Glutamatergic neuron (in vitro differentiated cells): ENCODE measurements around the gene POC5. TPM values are rescaled to one million over a fixed set of nuclear protein-coding genes. Genes with fewer than 3 reads are reported as not detected.
"Not testable (repeated sequence)": the region's sequence is repeated elsewhere in the genome, so short reads cannot be mapped to it uniquely, and the experiment has no call there.

Experiments used
- DNase-seq: peaks from one replicate; pipeline ENCODE4 v3.0.0; 2022
- H3K27ac Mint-ChIP-seq: one replicate; pipeline ENCODE4 v1.8.0; 2020; ENCODE audit warnings: mild to moderate bottlenecking, mixed read lengths, inconsistent platforms; ENCODE audit not compliant: unreplicated experiment
- H3K27me3 Mint-ChIP-seq: one replicate; pipeline ENCODE4 v1.8.0; 2020; ENCODE audit warnings: mild to moderate bottlenecking, moderate library complexity, mixed read lengths, inconsistent platforms; ENCODE audit not compliant: unreplicated experiment
- H3K36me3 Mint-ChIP-seq: one replicate; pipeline ENCODE4 v1.8.0; 2020; ENCODE audit warnings: mild to moderate bottlenecking, mixed read lengths, inconsistent platforms; ENCODE audit not compliant: unreplicated experiment
- H3K4me1 Mint-ChIP-seq: one replicate; pipeline ENCODE4 v1.8.0; 2020; ENCODE audit warnings: mild to moderate bottlenecking, low read depth, mixed read lengths, inconsistent platforms; ENCODE audit not compliant: unreplicated experiment
- H3K4me3 Mint-ChIP-seq: one replicate; pipeline ENCODE4 v1.8.0; 2020; ENCODE audit warnings: mild to moderate bottlenecking, mixed read lengths, inconsistent platforms; ENCODE audit not compliant: unreplicated experiment
- H3K9me3 Mint-ChIP-seq: one replicate; pipeline ENCODE4 v1.8.0; 2020; ENCODE audit warnings: mild to moderate bottlenecking, moderate library complexity, mixed read lengths, inconsistent platforms; ENCODE audit not compliant: unreplicated experiment
- total RNA-seq: library from RNA; stranded (reverse); fragmentation: NEBNext Ultra II Directional; extraction: Animal tissue kit (Norgen Biotek cat#: 25700); gene quantifications from one replicate; pipeline ENCODE4 v1.2.1, GENCODE V29; 2021; ENCODE audit not compliant: unreplicated experiment
- TF ChIP-seq, protein P1 (sequence below): fragments of 200-600 bp; sonication (generic); IDR thresholded peaks from one replicate; pipeline ENCODE4 v1.5.0; 2021; ENCODE audit not compliant: partially characterized antibody, unreplicated experiment

The POC5 gene
- total RNA-seq, 1 donor from 2014 or later, result 21.5 TPM

DNA sequence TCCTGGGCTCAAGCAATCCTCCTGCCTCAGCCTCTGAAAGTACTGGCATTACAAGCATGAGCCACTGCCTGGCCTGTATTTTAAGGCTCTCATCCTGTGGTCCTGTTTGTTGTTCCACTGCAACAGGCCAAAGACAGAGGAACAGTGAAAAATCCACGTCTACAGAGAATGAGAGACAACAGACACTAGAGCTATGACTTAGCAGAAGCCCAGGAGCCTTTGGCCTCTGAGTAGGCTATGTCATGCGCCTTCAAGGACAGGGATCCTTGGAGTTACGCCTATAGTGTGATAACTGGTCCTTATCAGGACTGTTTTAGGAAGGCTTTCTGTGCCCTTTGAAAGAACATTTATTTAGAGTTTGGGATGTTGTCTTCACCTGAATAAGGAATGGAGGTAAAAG is 10.5 kb downstream of the POC5 start:
- Mint-ChIP-seq H3K4me1 (no peaks in the 10 kb centered on the region), H3K27me3 (peaks cover 2% of the 10 kb centered on the region), H3K36me3 (peaks cover 5% of the 10 kb centered on the region), H3K27ac (no peak overlapping the region), H3K4me3 (no peak overlapping the region), H3K9me3 (no peaks in the 10 kb centered on the region)
- no peak for DNase-seq
- TF ChIP-seq, protein P1, sequence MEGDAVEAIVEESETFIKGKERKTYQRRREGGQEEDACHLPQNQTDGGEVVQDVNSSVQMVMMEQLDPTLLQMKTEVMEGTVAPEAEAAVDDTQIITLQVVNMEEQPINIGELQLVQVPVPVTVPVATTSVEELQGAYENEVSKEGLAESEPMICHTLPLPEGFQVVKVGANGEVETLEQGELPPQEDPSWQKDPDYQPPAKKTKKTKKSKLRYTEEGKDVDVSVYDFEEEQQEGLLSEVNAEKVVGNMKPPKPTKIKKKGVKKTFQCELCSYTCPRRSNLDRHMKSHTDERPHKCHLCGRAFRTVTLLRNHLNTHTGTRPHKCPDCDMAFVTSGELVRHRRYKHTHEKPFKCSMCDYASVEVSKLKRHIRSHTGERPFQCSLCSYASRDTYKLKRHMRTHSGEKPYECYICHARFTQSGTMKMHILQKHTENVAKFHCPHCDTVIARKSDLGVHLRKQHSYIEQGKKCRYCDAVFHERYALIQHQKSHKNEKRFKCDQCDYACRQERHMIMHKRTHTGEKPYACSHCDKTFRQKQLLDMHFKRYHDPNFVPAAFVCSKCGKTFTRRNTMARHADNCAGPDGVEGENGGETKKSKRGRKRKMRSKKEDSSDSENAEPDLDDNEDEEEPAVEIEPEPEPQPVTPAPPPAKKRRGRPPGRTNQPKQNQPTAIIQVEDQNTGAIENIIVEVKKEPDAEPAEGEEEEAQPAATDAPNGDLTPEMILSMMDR, result no peak

DNA sequence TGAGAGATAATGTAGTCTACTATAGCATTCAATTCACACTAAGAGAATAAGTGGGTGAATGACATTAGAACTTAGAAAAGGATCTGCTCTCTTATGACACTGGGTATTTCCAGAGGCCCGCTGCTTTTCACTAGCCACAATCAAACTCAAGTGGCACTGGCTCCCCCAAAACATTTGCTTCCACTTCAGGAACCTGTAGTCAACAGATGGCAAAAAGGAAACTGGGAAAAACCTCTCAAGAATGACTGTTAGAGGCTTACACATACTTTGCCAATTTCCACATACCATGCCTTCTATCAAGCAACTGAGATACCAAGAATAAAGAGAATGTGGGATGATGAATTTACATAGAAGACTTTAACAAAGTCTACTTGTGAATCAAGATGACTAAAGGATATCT is 11.2 kb downstream of the POC5 start:
- H3K27ac Mint-ChIP-seq, result no peak overlapping the region
- peaks cover 5% of the 10 kb centered on the region for H3K36me3 Mint-ChIP-seq
- DNase-seq, result no peak
- H3K9me3 Mint-ChIP-seq, result no peaks in the 10 kb centered on the region
- no peaks in the 10 kb centered on the region for H3K4me1 Mint-ChIP-seq
- no peak overlapping the region for H3K4me3 Mint-ChIP-seq
- TF ChIP-seq, protein P1, result no peak
- peaks cover 2% of the 10 kb centered on the region for H3K27me3 Mint-ChIP-seq

GRCh38 chr5:75701856-75702255 is 15.4 kb downstream of the POC5 start:
- Mint-ChIP-seq H3K27me3 (peaks cover 2% of the 10 kb centered on the region), H3K9me3 (peaks cover 3% of the 10 kb centered on the region), H3K4me3 (no peak overlapping the region), H3K4me1 (no peaks in the 10 kb centered on the region), H3K27ac (no peak overlapping the region), H3K36me3 (peaks cover 10% of the 10 kb centered on the region)
- no peak for DNase-seq
- TF ChIP-seq, protein P1, result no peak

- Mint-ChIP-seq H3K27ac (peak overlapping the region; percentile 84), H3K4me3 (peak overlapping the region; percentile 15)
- not testable (repeated sequence) for H3K36me3 Mint-ChIP-seq, H3K27me3 Mint-ChIP-seq, H3K4me1 Mint-ChIP-seq, H3K9me3 Mint-ChIP-seq, DNase-seq
Observed at GRCh38 chr5:75695472-75696351, 21.5 kb downstream of the POC5 start.

DNA sequence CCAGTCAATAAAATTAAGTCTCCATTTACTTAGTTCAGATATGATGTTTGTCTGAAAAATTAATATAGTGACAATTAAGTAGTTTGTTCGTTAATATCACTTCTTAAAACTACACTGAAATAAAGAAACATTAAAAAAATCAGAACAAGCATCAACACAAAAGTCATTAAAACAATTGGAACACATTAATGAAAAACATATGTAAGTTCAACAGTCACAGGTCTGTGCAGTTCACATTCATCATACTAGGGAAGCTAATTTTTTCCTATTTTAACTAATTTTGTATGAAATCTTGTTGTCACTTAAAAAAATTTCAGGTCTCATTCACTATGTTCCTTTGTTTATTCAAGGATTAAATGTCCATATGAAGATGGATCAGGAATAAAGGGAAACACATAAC is 22.5 kb downstream of the POC5 start:
- no peak overlapping the region for H3K27ac Mint-ChIP-seq
- TF ChIP-seq, protein P1, result no peak
- peaks cover 4% of the 10 kb centered on the region for H3K4me1 Mint-ChIP-seq
- H3K9me3 Mint-ChIP-seq, result peaks cover 3% of the 10 kb centered on the region
- no peak overlapping the region for H3K4me3 Mint-ChIP-seq
- no peaks in the 10 kb centered on the region for H3K27me3 Mint-ChIP-seq
- no peak for DNase-seq
- peaks cover 5% of the 10 kb centered on the region for H3K36me3 Mint-ChIP-seq
